NCI-H446 (cell line): ENCODE data around the gene CACUL1.
"Not testable (repeated sequence)": the region's sequence is repeated elsewhere in the genome, so short reads cannot be mapped to it uniquely, and the experiment has no call there.

Experiments used
- DNase-seq, 2 experiments: peaks; one replicate each; lab custom pipeline; 2025; lab: John Stamatoyannopoulos, UW

CACUL1 gene

GRCh38 chr10:118754556-118755423 is at the start of gene CACUL1:
Gene CACUL1, minus strand, starts transcription at chr10:118754970. Its CDS starts 208 bp downstream, at chr10:118754762.
- peak; percentile 96 to 98 for DNase-seq

- DNase-seq = no peak
These were observed 49.5 kb upstream of the CACUL1 start for GRCh38 chr10:118804262-118804773.

DNA sequence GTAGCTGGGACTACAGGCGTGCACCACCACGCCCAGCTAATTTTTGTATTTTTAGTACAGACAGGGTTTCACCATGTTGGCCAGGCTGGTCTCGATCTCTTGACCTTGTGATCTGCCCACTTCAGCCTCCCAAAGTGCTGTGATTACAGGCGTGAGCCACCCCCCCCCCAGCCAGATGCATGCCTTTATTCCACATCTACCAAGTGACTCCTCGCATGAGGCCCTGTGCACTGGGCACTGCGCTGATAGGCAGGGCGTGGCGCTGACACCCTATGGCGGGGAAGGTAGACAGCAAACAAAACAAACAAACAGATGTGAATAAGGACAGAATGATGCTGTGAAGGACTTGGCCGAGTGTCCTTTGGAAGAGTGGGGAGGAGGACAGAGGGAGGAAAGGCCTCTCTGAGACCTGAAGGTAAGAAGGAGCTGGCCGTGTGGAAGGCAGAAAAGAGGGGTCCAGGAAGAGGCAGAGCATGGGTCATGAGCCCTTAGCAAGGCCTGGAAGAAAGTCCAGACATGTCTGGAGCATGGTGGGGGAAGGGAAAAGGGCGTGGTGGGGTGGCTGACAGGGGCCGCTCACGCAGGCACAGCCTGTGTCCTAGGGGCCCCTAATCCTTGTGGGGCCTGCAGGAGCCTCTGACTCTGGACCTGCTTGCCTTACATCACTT is 47.5 kb upstream of the CACUL1 start:
- DNase-seq = no peak

DNA sequence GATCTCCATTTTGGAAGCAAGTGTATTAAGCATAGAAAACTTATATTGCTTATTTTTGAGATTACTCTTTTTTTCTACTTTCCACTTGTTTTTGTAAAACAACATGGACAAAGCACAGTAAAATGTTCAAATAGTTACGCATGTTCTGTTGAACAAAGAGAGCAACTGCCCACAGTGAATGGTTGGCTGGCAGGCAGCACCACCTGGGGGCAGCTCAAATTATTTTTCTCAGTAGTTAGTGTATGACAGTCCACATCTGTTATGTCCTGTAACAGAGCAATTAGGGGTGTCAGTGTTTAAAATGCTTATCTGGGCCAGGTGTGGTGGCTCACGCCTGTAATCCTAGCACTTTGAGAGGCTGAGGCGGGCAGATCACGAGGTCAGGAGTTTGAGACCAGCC is 46.1 kb upstream of the CACUL1 start:
- no peak for DNase-seq

GRCh38 chr10:118799777-118800176 is 45.0 kb upstream of the CACUL1 start:
- DNase-seq = no peak

DNA sequence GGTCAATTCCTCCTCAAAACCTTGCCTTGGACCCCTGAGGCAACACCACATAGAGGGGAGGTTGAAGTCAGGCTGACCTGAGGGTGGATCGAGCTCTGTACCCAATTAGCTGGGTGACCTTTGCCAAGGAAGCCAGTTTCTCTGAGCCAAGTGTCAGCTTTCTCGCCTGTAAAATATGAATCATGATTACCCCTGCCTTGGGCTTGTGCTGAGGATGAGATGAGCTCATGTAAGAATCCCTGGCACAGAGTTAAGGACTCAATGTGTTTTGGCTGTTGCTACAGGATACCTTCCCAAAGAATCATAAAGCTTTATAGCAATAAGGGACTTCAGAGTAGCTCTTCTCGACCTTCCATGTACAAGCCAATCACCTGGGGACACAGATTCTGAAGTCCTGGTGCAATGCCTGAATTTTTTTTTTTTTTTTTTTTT is 43.5 kb upstream of the CACUL1 start:
- peak; percentile 6 to 52 for DNase-seq

GRCh38 chr10:118794971-118795370 is 40.2 kb upstream of the CACUL1 start:
- DNase-seq = not testable (repeated sequence)

- no peak for DNase-seq
These were observed 38.8 kb upstream of the CACUL1 start for GRCh38 chr10:118793545-118793944.

- DNase-seq = no peak
These were observed 37.8 kb upstream of the CACUL1 start for GRCh38 chr10:118792526-118792925.

- DNase-seq = no peak
These were observed 35.3 kb upstream of the CACUL1 start for GRCh38 chr10:118790058-118790457.

- no peak for DNase-seq
These were observed 30.8 kb upstream of the CACUL1 start for GRCh38 chr10:118785551-118785950.

DNA sequence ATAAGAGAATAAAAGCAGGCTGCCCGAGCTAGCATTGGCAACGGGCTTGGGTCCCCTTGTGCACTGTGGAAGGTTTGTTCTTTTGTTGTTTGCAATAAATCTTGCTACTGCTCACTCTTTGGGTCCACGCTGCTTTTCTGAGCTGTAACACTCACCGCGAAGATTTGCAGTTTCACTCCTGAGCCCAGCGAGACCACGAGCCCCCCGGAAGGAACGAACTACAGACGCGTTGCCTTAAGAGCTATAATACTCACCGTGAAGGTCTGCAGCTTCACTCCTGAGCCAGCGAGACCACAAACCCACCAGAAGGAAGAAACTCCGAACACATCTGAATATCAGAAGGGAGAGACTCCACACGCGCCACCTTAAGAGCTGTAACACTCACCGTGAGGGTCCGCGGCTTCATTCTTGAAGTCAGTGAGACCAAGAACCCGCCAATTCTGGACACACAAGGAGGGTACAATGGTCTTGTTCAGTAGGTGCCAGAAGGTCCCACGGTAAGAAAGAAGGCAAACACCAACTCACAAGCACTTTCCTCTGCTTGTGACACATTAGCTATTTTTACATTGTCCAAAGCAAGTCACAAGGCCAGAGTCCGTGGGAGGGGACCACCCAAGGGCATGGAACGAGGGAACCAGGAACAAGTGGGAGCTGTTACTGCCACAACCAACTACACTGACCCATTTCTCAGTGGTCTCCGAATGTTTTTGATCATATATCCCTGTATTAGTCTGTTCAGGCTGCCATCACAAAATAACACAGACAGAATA is 29.2 kb upstream of the CACUL1 start:
- no peak for DNase-seq

DNA sequence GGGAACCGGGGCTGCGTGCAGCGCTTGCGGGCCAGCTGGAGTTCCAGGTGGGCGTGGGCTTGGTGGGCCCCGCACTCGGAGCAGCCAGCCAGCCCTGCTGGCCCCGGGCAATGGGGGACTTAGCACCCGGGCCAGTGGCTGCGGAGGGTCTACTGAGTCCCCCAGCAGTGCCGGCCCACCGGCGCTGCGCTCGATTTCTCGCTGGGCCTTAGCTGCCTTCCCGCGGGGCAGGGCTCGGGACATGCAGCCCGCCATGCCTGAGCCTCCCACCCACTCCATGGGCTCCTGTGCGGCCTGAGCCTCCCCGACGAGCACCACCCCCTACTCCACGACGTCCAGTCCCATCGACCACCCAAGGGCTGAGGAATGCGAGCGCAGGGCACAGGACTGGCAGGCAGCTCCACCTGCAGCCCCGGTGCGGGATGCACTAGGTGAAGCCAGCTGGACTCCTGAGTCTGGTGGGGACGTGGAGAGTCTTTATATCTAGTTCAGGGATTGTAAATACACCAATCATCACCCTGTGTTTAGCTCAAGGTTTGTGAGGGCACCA is 28.2 kb upstream of the CACUL1 start:
- DNase-seq = not testable (repeated sequence)

- no peak for DNase-seq
These were observed 26.8 kb upstream of the CACUL1 start for GRCh38 chr10:118781541-118781940.

GRCh38 chr10:118778727-118779126 is 24.0 kb upstream of the CACUL1 start:
- DNase-seq = no peak

DNA sequence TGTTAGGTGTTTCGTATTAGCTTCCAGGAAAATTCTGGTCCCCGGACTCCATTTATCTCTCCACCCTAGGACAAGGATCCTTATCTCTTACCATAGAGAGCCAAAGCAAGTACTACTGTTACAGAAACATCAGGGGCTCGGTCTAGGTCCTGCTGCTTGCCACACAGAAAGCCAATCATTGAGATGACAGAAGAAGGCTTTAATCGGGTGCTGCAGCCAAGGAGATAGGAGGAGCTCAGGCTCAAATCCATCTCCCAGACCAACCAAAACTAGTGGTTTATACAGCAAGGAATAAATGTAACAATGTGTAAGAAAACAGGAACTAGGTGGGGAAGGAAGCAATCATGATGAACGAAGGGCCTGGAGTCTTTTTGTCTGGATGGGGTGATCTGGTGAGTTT is 22.2 kb upstream of the CACUL1 start:
- DNase-seq = no peak

DNA sequence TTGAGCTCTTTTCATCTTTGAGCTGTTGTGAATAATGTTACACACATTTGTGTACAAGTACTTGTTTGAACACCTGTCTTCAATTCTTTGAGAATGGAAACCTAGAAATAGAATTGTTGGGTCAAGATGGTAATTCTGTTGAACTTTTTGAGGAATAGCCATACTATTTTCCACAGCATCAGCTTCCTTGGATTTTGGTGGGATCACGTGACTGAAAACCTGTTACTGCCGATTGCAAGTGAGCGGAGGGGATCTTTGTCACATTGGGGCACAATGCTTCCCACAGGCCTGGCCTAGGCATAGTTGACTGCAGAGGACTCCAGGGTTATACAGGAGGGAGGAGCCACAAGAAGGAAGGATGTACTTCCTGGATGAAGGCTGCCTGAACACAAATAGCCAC is 21.3 kb upstream of the CACUL1 start:
- no peak for DNase-seq

- DNase-seq = no peak
These were observed 20.7 kb upstream of the CACUL1 start for GRCh38 chr10:118775478-118775877.

DNA sequence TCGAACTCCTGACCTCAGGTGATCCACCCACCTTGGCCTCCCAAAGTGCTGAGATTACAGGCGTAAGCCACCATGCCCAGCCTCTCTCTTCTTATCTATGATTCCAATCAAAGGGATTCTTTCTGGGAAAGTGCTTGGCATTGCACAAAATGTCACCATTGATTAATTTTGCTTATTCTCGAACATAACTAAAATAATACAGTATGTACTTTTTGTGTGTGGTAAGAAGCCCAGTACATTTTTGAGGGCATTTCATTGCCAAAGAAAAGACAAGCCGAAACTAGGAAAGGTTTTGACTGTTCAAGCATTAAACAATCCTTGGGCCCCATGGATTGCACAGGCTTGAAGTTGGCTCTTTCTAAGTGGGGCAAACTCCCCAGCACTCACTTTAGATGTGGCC is 18.3 kb upstream of the CACUL1 start:
- DNase-seq = no peak

DNA sequence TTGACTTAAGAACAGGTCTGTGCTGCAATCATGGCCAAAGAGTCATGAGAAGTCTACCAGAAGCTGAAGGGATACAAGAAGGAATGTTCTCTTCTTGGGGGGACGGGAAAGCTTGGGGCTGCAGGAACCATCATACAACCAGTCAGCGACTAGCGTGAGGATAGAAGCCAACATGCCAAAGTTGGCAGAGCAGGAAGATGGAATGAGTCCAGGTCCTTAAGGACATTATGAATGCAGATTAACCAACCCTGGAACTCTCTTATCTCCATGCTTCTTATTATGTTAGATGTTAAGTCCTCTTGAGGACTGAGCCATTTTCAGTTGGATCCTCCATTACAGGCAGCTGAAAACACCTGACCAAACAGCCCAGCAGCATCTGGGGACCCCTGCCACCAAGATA is 17.2 kb upstream of the CACUL1 start:
- no peak for DNase-seq

- no peak for DNase-seq
These were observed 15.3 kb upstream of the CACUL1 start for GRCh38 chr10:118769898-118770600.
